Renal cortex interstitium (tissue), 11 donors: ENCODE measurements around the gene PCGF5. TPM values are rescaled to one million over a fixed set of nuclear protein-coding genes. Genes with fewer than 3 reads are reported as not detected.
A peak's percentile ranks its signal among the peaks of the same experiment; 100 is the strongest.
"Not testable (repeated sequence)": the region's sequence is repeated elsewhere in the genome, so short reads cannot be mapped to it uniquely, and the experiment has no call there.

Experiments
- DNase-seq, 11 donors: peaks; one replicate each; pipeline ENCODE4 v3.0.0-alpha.2; 2013; ENCODE audit warnings: low read depth in 9 of 11, low spot score in 4 of 11; ENCODE audit errors: extremely low read depth in 1 of 11
- polyA plus RNA-seq, 3 donors: library from polyadenylated mRNA; unstranded; fragments of 120-200 nt; gene quantifications; one replicate each; pipeline ENCODE4 v1.2.1, GENCODE V29; 2013; ENCODE audit not compliant: insufficient read length in 3 of 3

Gene PCGF5
- polyA plus RNA-seq, 3 donors: 22.1 to 28.3 (median 27.5) TPM

DNA sequence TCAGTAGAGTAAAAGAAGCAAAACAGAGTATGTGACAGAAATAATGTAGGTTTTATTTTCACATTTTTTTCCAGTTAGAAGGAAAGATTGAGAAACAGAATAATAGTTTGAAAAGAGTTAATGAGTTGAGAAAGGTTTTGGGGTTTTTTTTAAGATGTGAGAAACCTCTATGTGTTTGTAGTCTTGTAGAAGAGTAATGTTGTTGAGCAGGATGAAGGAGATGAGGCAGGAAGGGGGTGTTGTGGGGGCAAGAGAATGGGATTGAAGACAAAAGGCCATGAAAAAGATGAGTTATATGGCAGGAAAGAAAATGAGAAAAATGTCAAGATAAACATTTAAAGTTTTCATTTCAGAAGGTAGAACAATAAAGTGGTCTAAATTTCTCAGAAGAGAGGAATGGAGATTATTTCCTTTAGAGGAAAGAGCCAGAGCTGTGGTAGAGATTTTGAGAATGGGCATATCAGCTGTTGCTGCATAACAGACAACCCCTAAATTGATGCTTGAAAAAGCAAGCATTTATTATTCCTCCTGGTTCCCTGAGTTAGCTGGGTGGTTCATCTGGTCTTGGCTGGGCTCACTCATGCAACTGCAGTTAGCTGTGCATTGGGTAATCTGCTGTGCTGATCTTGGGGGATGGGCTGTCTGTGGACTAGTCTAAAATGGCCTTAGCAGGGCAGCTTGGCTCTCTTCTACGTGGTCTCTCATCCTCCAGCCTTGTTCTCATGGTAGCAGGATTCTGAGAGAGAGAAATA lies 27.1 kb downstream of the PCGF5 start:
- no peak for DNase-seq

DNA sequence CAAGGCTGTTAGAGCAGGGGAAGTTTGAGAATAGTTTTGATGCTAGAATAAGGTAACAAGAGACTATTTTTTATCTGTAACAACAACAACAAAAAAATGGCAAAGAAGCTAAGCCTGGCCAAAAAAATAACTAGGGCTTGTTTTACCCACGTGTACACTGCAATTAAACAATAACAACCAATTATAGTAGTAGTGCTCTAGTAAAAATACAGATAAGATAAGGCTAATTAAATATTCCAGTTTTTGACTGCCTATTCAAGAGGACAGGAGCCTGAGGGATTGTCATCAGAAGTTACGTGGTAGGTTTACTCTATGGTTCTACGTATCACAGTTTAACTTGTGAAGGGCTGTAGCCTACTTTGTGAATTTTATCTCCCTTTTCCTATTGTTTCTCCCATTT lies 29.2 kb downstream of the PCGF5 start:
- no peak for DNase-seq

GRCh38 chr10:91250341-91250740 lies 29.9 kb downstream of the PCGF5 start:
- no peak for DNase-seq

DNA sequence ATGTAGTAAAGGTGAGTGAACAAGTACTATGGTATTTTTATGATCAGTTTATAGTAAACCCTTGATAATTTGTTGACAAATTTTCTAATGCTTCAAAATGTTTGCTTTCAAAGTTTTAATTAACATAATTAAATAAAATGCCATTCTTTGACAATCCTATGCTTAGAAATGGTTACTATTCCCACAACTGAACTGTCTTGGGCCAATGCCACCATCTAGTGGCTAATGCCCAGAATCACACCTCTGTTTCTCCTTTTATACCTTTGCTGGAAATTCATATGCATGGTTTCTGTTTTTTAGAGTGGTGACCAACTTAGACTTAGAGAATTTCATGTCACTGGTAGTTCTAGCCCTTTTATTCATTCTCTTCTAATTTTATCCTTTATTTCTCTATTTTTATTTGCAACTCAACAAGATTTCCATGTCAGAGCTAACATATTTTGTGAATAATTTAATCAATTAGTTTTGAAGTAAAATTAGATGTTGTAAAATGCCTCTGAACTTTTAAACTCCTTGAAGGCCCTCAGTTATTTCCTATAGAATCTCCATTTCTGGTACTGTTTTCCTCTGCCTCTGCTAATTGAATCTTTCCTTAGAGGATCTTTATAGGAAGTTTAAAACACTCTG lies 31.1 kb downstream of the PCGF5 start:
- DNase-seq: peak; percentile 23 to 59 (median 40)

GRCh38 chr10:91253300-91253699 lies 32.8 kb downstream of the PCGF5 start:
- DNase-seq: no peak

DNA sequence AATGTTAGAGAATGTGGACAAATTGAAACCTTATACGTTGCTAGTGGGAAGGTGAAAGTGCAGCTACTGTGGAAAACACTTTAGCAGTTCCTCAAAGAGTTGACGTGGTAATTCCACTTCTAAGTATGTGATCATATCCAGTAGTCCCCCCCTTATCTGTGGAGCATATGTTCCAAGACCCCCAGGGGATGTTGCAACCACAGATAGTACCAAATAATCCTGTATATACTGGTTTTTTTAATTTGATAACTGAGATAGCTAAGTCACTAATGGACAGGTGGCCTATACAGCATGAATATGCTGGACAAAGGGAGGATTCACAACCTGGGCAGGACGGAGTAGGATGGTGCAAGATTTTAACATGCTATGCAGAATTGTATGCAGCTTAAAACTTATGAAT lies 36.8 kb downstream of the PCGF5 start:
- no peak for DNase-seq

DNA sequence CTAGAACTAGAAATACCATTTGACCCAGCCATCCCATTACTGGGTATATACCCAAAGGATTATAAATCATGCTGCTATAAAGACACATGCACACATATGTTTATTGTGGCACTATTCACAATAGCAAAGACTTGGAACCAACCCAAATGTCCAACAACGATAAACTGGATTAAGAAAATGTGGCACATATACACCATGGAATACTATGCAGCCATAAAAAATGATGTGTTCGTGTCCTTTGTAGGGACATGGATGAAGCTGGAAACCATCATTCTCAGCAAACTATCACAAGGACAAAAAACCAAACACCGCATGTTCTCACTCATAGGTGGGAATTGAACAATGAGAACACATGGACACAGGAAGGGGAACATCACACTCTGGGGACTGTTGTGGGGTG lies 40.0 kb downstream of the PCGF5 start:
- DNase-seq: not testable (repeated sequence)

DNA sequence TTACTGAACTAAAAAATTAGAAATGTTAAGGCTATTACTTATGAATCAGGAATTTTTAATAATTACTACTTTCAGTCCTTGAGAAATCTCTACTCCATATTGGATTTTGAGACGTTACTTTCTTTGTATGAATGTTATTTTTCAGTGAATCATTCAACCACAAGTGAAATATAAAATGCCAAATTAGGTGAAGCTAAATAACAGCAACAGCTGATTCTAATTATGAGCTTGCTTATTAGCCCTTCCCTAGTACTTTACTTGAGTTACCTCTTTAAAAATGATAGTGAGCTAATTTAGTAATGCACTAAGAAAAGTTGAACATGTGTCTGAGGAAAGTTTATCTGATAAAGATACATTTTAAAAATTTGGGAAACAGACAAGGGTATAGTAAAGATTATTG lies 51.4 kb downstream of the PCGF5 start:
- no peak for DNase-seq

GRCh38 chr10:91284486-91285090 lies 64.1 kb downstream of the PCGF5 start:
- no peak for DNase-seq

GRCh38 chr10:91286572-91286971 lies 66.1 kb downstream of the PCGF5 start:
- DNase-seq: no peak

DNA sequence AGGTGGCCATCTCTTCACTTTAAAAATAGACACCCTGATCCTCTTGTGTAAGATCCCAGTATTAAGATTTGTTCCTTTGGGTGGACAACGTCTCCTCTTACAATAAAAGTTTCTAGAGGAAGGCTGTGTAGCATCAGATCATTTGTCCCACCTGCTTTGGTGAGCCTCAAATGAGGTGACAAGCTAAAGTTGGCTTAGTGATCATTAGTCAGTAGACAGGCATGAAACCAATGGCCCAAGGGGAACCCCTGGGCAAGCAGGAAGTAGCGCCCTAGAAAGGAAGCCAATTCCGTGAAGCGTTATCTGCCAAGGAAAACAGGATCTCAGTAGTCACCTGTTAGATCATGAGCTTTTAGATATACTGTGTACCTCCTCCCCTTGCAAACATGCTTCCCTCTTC lies 66.8 kb downstream of the PCGF5 start:
- DNase-seq: no peak

- no peak for DNase-seq
These were observed 67.4 kb downstream of the PCGF5 start for GRCh38 chr10:91287912-91288311.

DNA sequence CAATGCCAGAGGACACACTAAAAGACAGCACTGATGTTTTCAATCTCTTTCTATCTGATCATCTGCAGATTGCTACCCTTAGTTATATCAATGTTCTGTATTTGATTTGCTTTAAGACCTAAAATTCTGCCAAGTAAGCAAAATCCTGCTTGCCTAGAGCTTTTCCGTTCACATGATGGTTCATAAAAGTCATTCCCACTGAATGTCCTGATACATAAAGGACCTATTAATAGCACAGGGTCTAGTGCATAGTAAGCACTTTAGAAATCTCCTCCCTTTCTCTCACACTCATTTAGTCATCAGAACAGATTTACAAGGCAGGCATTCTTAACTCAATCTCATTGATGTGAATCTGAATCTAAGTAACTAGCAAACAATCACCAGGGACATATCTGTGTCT lies 68.8 kb downstream of the PCGF5 start:
- no peak for DNase-seq

- DNase-seq: no peak
These were observed 70.1 kb downstream of the PCGF5 start for GRCh38 chr10:91290607-91291006.

GRCh38 chr10:91294134-91294906 lies 73.9 kb downstream of the PCGF5 start:
- no peak for DNase-seq

- DNase-seq: no peak
These were observed 74.9 kb downstream of the PCGF5 start for GRCh38 chr10:91295346-91295745.

DNA sequence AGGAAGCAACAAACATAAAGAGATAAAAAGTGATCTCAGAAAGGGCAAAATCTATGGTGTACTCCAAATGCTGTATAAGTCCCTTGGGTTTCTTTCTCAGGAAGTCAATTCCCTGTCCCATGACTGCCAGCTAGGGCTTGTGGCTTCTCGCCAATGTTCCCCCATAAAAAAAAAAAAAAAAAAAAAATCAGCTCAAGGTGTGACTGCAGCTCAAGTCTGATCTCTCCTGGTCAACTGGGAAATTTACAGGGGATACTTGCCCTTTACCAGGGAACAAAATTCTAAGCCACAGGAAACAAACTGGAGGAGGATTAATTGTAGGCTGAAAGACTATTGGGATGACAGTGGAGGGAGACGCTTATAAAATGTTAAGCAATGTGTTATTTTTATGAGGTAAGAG lies 76.0 kb downstream of the PCGF5 start:
- no peak for DNase-seq

GRCh38 chr10:91298224-91298871 lies 77.9 kb downstream of the PCGF5 start:
- DNase-seq: peak; percentile 47 to 75 (median 64)

GRCh38 chr10:91299999-91300575 lies 79.6 kb downstream of the PCGF5 start:
- no peak for DNase-seq
